Liver (tissue), 9 donors: ENCODE results near the gene TMEM255A. TPM values are rescaled to one million over a fixed set of nuclear protein-coding genes. Genes with fewer than 3 reads are reported as not detected.

Experiments
- DNase-seq: peaks from one replicate; pipeline ENCODE4 v3.0.0-alpha.2; 2017; ENCODE audit warnings: low spot score
- H3K27ac ChIP-seq, 2 donors: one replicate each; pipeline ENCODE4 v1.7.0; 2013; ENCODE audit warnings: inconsistent platforms in 2 of 2, low read length in 2 of 2, control low read depth in 1 of 2, low read depth in 1 of 2, mild to moderate bottlenecking in 1 of 2
- H3K27me3 ChIP-seq, 4 donors: one replicate each; pipeline versions ENCODE4 v1.6.1 to v1.7.0; 2013; ENCODE audit warnings: low read length in 3 of 4, inconsistent platforms in 1 of 4, mild to moderate bottlenecking in 1 of 4, moderate library complexity in 1 of 4; ENCODE audit not compliant: control insufficient read depth in 4 of 4, insufficient read depth in 4 of 4
- H3K36me3 ChIP-seq, 4 donors: one replicate each; pipeline versions ENCODE4 v1.6.1 to v1.7.0; 2013; ENCODE audit warnings: low read length in 3 of 4, mild to moderate bottlenecking in 3 of 4, low read depth in 1 of 4, moderate library complexity in 1 of 4; ENCODE audit not compliant: control insufficient read depth in 4 of 4, insufficient read depth in 3 of 4
- H3K4me1 ChIP-seq, 4 donors: one replicate each; pipeline versions ENCODE4 v1.6.1 to v1.7.0; 2013; ENCODE audit warnings: low read length in 3 of 4, mild to moderate bottlenecking in 3 of 4, moderate library complexity in 1 of 4; ENCODE audit not compliant: control insufficient read depth in 4 of 4, insufficient read depth in 4 of 4
- H3K4me3 ChIP-seq, 3 donors: one replicate each; pipeline versions ENCODE4 v1.6.1 to v1.7.0; 2013; ENCODE audit warnings: low read length in 3 of 3, control low read depth in 1 of 3, low read depth in 1 of 3, mild to moderate bottlenecking in 1 of 3
- H3K9ac ChIP-seq, 2 donors: one replicate each; pipeline ENCODE4 v1.7.0; 2013; ENCODE audit warnings: low read length in 2 of 2, mild to moderate bottlenecking in 2 of 2, moderate library complexity in 2 of 2, control low read depth in 1 of 2, low read depth in 1 of 2
- H3K9me3 ChIP-seq, 4 donors: one replicate each; pipeline versions ENCODE4 v1.6.1 to v1.7.0; 2013; ENCODE audit warnings: low read length in 3 of 4; ENCODE audit not compliant: control insufficient read depth in 4 of 4
- EGR1 ChIP-seq, 2 donors: IDR thresholded peaks; 2 replicates each; pipeline ENCODE4 v1.6.1; 2016 to 2018; ENCODE audit warnings: antibody characterized with exemption in 2 of 2, low read depth in 2 of 2
- FOXA2 ChIP-seq: IDR thresholded peaks from 2 replicates; pipeline ENCODE4 v1.6.1; 2016; ENCODE audit warnings: antibody characterized with exemption
- GABPA ChIP-seq, 2 donors: IDR thresholded peaks in 1 of 2; conservative IDR thresholded peaks in 1 of 2; 2 replicates each; pipeline ENCODE4 v1.6.1; 2016; ENCODE audit warnings: antibody characterized with exemption in 2 of 2, mild to moderate bottlenecking in 1 of 2, moderate library complexity in 1 of 2
- HNF4A ChIP-seq, 2 donors: conservative IDR thresholded peaks; 2 replicates each; pipeline ENCODE4 v1.6.1; 2016; ENCODE audit warnings: antibody characterized with exemption in 2 of 2, mild to moderate bottlenecking in 2 of 2
- HNF4G ChIP-seq: IDR thresholded peaks from 2 replicates; pipeline ENCODE4 v1.6.1; 2016; ENCODE audit warnings: antibody characterized with exemption
- JUND ChIP-seq, 2 donors: IDR thresholded peaks; 2 replicates each; pipeline ENCODE4 v1.6.1; 2016; ENCODE audit warnings: antibody characterized with exemption in 2 of 2
- NR2F2 ChIP-seq: IDR thresholded peaks from 2 replicates; pipeline ENCODE4 v1.6.1; 2016; ENCODE audit warnings: antibody characterized with exemption
- RAD21 ChIP-seq, 2 donors: IDR thresholded peaks; 2 replicates each; pipeline ENCODE4 v1.6.1; 2016; ENCODE audit warnings: antibody characterized with exemption in 2 of 2, mild to moderate bottlenecking in 2 of 2
- SP1 ChIP-seq: IDR thresholded peaks from 2 replicates; pipeline ENCODE4 v1.6.1; 2018; ENCODE audit warnings: antibody characterized with exemption, mild to moderate bottlenecking
- WGBS: extraction: QIAGEN DNeasy Blood & Tissue Kit; methylation state at CpG from one replicate; pipeline ENCODE4 v1.1.7; 2013; 5-methylcytosine and 5-hydroxymethylcytosine counted together
- polyA plus RNA-seq, 2 donors: library from polyadenylated mRNA; stranded (reverse) in 1 of 2; unstranded in 1 of 2; fragments of 200-250 nt in 1 of 2; fragments of >200 nt in 1 of 2; fragmentation: Nextera tagmentation in 1 of 2; extraction: Ambion mirVana in 1 of 2; gene quantifications; one replicate each; pipeline versions ENCODE4 v1.2.1 to v1.2.3, GENCODE V29; 2013 to 2015
- total RNA-seq, 2 donors: library from RNA; depleted of rRNA; stranded (reverse); fragments of >200 nt; gene quantifications; one replicate each; pipeline ENCODE4 v1.2.3, GENCODE V29; 2014
- TF ChIP-seq, protein P1 (sequence below): fragments of 150-350 bp; IDR thresholded peaks from 2 replicates; pipeline ENCODE4 v1.5.1; 2017; ENCODE audit warnings: improper control_type of control experiment, low read depth, low read length; ENCODE audit not compliant: missing input control
- TF ChIP-seq, protein P2 (sequence below): IDR thresholded peaks from 2 replicates; pipeline ENCODE4 v1.6.1; 2016; ENCODE audit warnings: antibody characterized with exemption
- TF ChIP-seq, protein P3 (sequence below): IDR thresholded peaks from 2 replicates; pipeline ENCODE4 v1.6.1; 2016; ENCODE audit warnings: antibody characterized with exemption, mild to moderate bottlenecking
- TF ChIP-seq, protein P4 (sequence below): IDR thresholded peaks from 2 replicates; pipeline ENCODE4 v1.6.1; 2016; ENCODE audit warnings: antibody characterized with exemption
- donor health status: healthy.
- donor health status: healthy.
- donor health status: healthy.
- donor health status: healthy.
- donor health status: healthy.

The TMEM255A gene
- total and polyA plus RNA-seq, 4 donors: 0.08 TPM; not detected in 3

DNA sequence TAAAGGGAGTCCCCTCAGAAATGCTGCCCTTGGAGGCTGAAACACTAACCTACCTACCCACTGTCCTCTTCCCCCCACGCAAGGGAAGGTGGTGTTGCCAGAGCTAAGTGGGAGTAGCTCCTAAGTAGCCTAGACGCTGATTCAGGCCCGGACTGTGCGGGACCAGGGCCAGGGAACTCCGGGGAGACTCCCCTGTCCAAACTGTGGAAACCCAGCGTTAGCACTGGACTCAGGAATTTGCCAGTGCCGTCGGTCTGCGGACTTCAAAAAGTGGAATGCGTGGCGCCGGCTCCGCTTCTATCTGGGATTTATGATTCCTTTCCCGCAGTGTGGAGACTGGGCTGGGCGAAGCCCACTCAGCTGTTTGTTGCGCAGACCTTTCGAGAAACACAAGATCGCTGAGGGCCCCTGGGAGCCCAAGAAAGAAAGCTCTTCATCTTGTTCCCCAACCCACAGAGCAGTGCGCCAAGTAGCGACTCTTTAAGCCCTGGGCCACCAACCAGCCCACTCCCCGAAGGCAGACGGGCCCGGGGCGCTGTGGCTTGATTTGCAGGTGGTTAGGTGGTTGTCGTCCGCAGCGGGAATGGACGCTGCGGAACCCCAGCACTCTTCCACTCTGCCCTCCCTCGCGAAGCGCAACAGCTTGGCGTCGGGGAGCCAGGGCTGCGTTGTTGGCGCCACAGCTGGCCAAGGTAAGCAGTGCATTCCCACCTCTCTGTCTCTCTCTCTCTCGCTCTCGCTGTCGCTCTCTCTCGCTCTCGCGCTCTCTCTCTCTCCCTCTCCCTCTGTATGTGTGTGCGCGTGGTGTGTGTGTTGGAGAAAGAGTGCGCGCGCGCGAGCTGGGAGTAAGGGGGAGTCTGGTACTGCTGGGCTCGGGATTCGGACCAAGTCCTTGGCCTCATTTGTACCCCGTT lies 2.0 kb downstream of the TMEM255A start (continued):
- TF ChIP-seq, protein P1, sequence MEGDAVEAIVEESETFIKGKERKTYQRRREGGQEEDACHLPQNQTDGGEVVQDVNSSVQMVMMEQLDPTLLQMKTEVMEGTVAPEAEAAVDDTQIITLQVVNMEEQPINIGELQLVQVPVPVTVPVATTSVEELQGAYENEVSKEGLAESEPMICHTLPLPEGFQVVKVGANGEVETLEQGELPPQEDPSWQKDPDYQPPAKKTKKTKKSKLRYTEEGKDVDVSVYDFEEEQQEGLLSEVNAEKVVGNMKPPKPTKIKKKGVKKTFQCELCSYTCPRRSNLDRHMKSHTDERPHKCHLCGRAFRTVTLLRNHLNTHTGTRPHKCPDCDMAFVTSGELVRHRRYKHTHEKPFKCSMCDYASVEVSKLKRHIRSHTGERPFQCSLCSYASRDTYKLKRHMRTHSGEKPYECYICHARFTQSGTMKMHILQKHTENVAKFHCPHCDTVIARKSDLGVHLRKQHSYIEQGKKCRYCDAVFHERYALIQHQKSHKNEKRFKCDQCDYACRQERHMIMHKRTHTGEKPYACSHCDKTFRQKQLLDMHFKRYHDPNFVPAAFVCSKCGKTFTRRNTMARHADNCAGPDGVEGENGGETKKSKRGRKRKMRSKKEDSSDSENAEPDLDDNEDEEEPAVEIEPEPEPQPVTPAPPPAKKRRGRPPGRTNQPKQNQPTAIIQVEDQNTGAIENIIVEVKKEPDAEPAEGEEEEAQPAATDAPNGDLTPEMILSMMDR: peak; percentile 49
- TF ChIP-seq FOXA2 (no peak), SP1 (no peak), JUND (IDR thresholded peaks at IDR 0.05) (no peak), GABPA (IDR thresholded peaks at IDR 0.05 in 1 of 2, conservative IDR thresholded peaks at IDR 0.05 in 1 of 2) (no peak)

DNA sequence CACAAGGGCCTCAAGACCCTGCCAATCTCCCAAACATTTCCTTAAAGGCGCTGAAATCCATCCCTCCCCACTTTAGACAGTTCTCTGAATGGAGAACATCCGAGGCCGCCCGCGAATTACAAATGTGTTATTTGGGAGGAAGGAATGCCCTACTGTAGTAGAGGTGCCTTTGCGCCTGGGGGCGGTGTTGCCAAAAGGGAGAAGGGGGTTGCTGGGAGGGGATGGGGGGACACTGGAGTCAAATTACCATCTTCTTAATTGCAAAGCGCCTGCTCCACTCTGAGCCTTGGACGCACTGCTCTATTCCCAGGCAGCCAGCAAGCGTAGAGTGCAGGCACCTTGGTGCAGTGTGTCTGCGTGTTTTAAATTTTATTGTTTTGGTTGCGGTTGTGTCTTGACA lies 2.7 kb downstream of the TMEM255A start:
- Histone ChIP-seq H3K9ac (no peak overlapping the region), H3K4me3 (no peak overlapping the region), H3K27me3 (peaks cover 0 to 7% (median under 1%) of the 10 kb centered on the region in 4 donors), H3K27ac (no peak overlapping the region), H3K36me3 (no peaks in the 10 kb centered on the region), H3K9me3 (no peaks in the 10 kb centered on the region), H3K4me1 (peaks cover 6 to 23% (median 17%) of the 10 kb centered on the region in 4 donors)
- TF ChIP-seq HNF4G (no peak), NR2F2 (no peak), FOXA2 (no peak), EGR1 (IDR thresholded peaks at IDR 0.05; ENCODE audit: low read depth in 2 of 2) (no peak), HNF4A (conservative IDR thresholded peaks at IDR 0.05) (no peak), RAD21 (IDR thresholded peaks at IDR 0.05) (no peak), JUND (IDR thresholded peaks at IDR 0.05) (no peak)
- TF ChIP-seq, protein P2, sequence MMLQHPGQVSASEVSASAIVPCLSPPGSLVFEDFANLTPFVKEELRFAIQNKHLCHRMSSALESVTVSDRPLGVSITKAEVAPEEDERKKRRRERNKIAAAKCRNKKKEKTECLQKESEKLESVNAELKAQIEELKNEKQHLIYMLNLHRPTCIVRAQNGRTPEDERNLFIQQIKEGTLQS: no peak
- TF ChIP-seq, protein P3, sequence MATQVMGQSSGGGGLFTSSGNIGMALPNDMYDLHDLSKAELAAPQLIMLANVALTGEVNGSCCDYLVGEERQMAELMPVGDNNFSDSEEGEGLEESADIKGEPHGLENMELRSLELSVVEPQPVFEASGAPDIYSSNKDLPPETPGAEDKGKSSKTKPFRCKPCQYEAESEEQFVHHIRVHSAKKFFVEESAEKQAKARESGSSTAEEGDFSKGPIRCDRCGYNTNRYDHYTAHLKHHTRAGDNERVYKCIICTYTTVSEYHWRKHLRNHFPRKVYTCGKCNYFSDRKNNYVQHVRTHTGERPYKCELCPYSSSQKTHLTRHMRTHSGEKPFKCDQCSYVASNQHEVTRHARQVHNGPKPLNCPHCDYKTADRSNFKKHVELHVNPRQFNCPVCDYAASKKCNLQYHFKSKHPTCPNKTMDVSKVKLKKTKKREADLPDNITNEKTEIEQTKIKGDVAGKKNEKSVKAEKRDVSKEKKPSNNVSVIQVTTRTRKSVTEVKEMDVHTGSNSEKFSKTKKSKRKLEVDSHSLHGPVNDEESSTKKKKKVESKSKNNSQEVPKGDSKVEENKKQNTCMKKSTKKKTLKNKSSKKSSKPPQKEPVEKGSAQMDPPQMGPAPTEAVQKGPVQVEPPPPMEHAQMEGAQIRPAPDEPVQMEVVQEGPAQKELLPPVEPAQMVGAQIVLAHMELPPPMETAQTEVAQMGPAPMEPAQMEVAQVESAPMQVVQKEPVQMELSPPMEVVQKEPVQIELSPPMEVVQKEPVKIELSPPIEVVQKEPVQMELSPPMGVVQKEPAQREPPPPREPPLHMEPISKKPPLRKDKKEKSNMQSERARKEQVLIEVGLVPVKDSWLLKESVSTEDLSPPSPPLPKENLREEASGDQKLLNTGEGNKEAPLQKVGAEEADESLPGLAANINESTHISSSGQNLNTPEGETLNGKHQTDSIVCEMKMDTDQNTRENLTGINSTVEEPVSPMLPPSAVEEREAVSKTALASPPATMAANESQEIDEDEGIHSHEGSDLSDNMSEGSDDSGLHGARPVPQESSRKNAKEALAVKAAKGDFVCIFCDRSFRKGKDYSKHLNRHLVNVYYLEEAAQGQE: no peak
- TF ChIP-seq, protein P4, sequence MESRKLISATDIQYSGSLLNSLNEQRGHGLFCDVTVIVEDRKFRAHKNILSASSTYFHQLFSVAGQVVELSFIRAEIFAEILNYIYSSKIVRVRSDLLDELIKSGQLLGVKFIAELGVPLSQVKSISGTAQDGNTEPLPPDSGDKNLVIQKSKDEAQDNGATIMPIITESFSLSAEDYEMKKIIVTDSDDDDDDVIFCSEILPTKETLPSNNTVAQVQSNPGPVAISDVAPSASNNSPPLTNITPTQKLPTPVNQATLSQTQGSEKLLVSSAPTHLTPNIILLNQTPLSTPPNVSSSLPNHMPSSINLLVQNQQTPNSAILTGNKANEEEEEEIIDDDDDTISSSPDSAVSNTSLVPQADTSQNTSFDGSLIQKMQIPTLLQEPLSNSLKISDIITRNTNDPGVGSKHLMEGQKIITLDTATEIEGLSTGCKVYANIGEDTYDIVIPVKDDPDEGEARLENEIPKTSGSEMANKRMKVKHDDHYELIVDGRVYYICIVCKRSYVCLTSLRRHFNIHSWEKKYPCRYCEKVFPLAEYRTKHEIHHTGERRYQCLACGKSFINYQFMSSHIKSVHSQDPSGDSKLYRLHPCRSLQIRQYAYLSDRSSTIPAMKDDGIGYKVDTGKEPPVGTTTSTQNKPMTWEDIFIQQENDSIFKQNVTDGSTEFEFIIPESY: no peak
- DNase-seq: no peak
- 20% methylated on average over 12 of the region's 12 CpGs for WGBS
